GM19455 (cell line): ENCODE measurements around the gene SEMA5A.

Experiments used
- ATAC-seq: cut with Tn5 transposase; IDR thresholded peaks from one replicate; pipeline ENCODE4 v1.9.1; 2021; ENCODE audit not compliant: unreplicated experiment

SEMA5A gene

GRCh38 chr5:9340085-9340484 is 205.8 kb downstream of the SEMA5A start:
- ATAC-seq = no peak

DNA sequence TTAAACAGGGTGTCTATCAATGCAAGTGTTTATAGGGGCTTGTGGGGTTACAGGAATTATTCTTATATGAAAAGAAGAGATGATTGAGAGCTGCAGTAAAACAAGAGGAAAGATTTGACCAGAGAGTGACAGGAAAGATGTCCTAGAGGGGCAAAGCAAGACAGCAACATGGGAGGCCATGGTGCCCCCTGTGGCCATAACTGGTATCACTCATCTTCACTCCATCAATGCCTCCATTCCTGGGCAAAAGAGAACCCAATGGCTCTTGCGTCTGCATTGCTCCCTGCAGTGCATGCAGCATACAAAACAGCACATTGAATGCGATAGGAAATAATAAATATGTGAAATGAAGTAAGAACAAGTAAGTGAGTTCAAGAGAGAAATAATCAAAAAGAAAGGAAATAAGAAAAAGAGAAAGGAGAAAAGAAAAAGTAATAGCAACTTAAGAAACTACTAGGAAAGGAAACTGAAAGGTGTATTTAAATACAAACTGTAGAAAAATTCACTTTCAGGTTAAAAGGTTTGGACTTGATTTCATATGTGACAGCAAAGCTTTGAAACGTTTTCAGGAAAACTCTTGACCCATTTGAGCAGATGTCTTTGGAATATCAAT is 206.6 kb downstream of the SEMA5A start:
- no peak for ATAC-seq

DNA sequence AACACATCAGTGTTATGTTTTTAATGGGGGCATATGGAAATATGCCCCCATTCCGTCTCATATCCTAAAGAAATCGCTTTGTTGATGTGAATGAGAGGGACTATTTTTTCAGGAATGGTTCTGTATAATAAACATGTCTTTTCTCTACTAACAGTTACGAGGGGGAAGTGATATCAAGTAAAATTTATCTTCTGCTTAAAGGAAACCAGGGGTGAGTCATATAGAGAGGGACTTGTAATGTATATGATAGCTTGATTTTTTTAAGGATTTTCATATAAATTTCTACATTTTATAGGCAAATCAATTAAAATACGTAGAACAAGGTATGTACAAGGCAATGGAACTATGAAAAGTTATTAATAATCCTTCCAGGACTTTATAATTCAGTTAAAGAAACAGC is 207.1 kb downstream of the SEMA5A start:
- ATAC-seq = no peak

DNA sequence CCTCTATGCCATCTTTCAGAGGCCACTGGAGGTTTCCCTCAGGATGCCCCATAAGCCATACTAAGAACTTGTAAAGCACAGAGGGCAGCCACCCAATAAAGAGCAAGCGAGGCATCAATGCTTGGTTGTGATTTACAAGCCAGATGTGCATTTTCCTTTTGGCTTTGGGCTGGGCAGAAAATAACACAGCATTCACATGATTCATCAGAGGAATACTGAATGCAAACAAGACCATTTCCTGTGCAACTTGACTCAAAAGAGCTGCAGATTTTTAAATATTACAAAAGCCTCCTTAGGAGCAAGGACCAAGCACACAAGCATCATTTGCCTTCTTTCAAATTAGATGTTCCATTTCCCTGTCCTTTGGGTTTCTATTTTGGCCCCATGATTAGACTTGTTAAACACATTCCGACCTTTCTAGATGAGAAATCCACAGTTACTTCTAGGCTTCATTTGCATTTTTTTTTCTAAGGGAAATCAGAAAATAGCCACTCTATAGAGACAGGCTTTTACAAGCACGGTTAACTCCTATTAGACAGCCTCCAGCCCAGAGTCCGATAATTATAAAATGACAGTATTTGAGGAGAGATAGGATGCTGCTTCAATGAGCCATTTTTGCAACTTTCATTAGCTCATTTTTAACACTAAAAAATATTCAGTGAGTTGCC is 207.8 kb downstream of the SEMA5A start:
- ATAC-seq = no peak

- no peak for ATAC-seq
Measured at GRCh38 chr5:9335754-9336495, 209.9 kb downstream of the SEMA5A start.

GRCh38 chr5:9335269-9335668 is 210.6 kb downstream of the SEMA5A start:
- ATAC-seq = no peak

DNA sequence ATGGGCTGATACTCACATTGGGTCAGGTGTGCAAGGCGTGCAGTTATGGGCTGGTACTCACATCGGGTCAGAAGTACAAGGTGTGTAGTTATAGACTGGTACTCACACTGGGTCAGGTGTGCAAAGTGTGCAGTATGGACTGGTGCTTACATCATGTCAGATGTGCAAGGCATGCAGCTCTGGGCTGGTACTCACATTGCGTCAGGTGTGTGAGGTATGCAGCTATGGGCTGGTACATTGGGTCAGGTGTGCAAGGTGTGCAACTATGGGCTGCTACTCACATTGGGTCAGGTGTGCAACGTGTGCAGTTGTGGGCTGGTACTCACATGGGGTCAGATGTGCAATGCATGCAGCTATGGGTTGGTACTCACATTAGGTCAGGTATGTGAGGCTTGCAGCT is 213.8 kb downstream of the SEMA5A start:
- no peak for ATAC-seq

GRCh38 chr5:9331372-9331771 is 214.5 kb downstream of the SEMA5A start:
- no peak for ATAC-seq

GRCh38 chr5:9329125-9329524 is 216.8 kb downstream of the SEMA5A start:
- no peak for ATAC-seq

GRCh38 chr5:9325549-9325948 is 220.3 kb downstream of the SEMA5A start:
- no peak for ATAC-seq

- ATAC-seq = no peak
Measured at GRCh38 chr5:9324348-9325077, 221.4 kb downstream of the SEMA5A start.

GRCh38 chr5:9320652-9321051 is 225.2 kb downstream of the SEMA5A start:
- no peak for ATAC-seq

- ATAC-seq = no peak
Measured at GRCh38 chr5:9318031-9318430, 227.8 kb downstream of the SEMA5A start.

GRCh38 chr5:9316733-9317132 is 229.1 kb downstream of the SEMA5A start:
- no peak for ATAC-seq

DNA sequence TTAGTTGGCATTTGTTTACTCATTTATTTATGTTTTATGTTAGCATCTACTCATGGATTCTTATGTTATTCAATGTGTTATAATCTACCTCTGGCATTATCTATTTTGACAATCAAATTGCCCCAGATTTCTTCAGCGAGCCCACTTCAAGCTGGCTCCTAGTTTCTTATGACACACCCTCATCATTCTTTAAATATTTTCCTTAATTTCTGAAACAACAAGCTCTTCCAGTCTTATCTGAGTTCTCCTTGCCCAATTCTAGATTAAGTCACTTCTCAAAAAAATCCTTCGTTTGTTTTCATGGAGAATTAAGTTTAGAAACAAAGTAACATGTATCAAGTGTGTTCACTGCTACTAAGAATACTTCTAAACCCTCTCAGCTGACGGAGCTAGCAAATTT is 229.8 kb downstream of the SEMA5A start:
- no peak for ATAC-seq

DNA sequence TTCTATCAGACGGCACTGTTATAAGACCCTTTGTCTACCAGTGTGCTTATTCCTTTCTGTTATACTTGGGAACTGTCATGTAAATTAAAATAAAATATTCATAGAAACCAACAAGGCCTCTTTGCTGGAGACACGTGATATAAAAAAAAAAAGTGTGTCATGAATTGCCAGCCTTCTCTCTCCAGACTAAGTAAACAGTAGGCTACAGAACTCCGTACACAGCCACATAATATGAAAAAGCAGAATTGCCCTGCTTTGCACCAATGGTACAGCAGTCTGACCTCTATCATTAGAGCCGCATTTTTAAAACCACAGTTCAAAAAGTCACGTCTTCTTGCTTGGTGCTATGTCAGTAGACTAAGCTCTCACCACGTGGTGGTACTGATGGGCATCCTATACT is 231.3 kb downstream of the SEMA5A start:
- ATAC-seq = no peak

- no peak for ATAC-seq
Measured at GRCh38 chr5:9313751-9314150, 232.1 kb downstream of the SEMA5A start.

DNA sequence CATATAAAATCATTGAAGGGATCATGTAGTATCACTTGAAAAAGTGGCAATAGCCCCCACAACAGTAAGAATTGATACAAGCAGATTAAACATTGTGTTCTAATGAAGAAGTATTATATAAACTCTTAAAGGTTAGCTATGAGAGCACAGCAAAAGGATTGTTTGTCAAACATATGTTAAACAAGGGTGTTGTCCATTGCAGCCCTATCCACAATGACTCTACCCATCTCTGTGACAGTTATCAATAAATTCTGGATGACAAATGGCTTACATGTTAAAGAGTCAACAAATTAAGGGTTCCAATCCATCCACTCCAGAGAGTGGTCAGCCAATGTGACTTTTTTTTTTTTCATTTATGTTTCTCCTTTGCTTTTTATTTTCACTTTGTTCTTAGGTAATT is 238.7 kb downstream of the SEMA5A start:
- ATAC-seq = no peak

GRCh38 chr5:9302218-9302617 is 243.7 kb downstream of the SEMA5A start:
- no peak for ATAC-seq

DNA sequence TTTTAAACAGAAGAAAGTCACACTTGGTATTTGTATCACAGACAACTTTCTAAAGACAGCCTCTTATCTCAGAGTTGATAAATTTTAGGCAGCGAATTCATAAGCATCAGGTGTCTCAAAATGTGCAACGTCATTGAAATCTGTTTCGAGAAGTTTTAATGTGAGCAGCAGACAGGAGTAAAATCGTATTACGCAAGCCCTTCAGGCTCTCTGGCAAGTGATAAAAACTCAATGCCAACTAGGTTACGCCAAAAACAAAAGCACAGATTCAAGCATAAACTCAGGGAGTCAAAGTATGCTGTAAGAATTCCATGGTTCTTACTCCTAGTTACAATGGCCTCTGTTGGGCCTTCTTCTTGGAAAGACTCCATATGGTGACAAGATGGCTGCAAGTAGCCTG is 244.7 kb downstream of the SEMA5A start:
- ATAC-seq = no peak

DNA sequence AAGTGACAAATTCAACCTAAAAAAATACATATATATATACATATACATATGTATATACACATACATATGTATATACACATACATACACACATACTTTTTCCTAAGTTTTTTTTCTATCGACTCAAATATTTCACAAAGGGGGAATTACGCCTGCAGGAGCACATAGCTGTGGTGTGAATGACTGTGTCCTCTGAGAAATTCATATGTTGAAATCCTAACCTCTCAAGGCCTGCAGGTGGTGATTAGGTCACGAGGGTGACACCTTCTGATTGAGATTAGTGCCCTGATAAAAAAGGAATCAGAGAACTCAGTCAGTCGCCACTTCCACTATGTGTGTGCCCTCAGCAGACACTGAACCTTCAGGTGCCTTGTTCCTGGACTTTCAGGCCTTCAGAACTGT is 248.7 kb downstream of the SEMA5A start:
- ATAC-seq = no peak

GRCh38 chr5:9295466-9295801 is 250.4 kb downstream of the SEMA5A start:
- ATAC-seq = no peak
